Spleen (tissue), 11 donors: Measurements from ENCODE around the gene VDAC2. TPM values are rescaled to one million over a fixed set of nuclear protein-coding genes. Genes with fewer than 3 reads are reported as not detected.
A peak's percentile ranks its signal among the peaks of the same experiment; 100 is the strongest.

Source experiments
- DNase-seq: peaks from one replicate; pipeline ENCODE4 v3.0.0-alpha.2; 2020
- H3K27ac ChIP-seq, 8 donors: fragments of 200-600 bp; sonication (generic) in 7 of 8; 1 replicate in 4 of 8; 2 replicates in 4 of 8; pipeline versions ENCODE4 v1.5.0 to v1.8.0; 2016 to 2021; ENCODE audit warnings: inconsistent platforms in 4 of 8, mild to moderate bottlenecking in 4 of 8, moderate library complexity in 1 of 8
- H3K27me3 ChIP-seq, 7 donors: fragments of 200-600 bp; sonication (generic) in 6 of 7; replicated peaks in 1 of 7; 1 replicate in 4 of 7; 2 replicates in 3 of 7; pipeline versions ENCODE4 v1.5.0 to v1.8.0; 2016 to 2021; ENCODE audit warnings: inconsistent platforms in 3 of 7, mild to moderate bottlenecking in 1 of 7
- H3K36me3 ChIP-seq, 6 donors: fragments of 200-600 bp; sonication (generic) in 5 of 6; 1 replicate in 4 of 6; 2 replicates in 2 of 6; pipeline versions ENCODE4 v1.5.0 to v1.8.0; 2016 to 2021; ENCODE audit warnings: inconsistent platforms in 2 of 6
- H3K4me1 ChIP-seq, 6 donors: fragments of 200-600 bp; sonication (generic) in 5 of 6; 1 replicate in 3 of 6; 2 replicates in 3 of 6; pipeline versions ENCODE4 v1.5.0 to v1.8.0; 2016 to 2021; ENCODE audit warnings: inconsistent platforms in 3 of 6
- H3K4me3 ChIP-seq, 8 donors: fragments of 200-600 bp; sonication (generic) in 7 of 8; 1 replicate in 4 of 8; 2 replicates in 4 of 8; pipeline versions ENCODE4 v1.5.0 to v1.8.0; 2016 to 2021; ENCODE audit warnings: inconsistent platforms in 4 of 8, mild to moderate bottlenecking in 4 of 8, moderate library complexity in 2 of 8
- H3K9me3 ChIP-seq, 8 donors: fragments of 200-600 bp; sonication (generic) in 7 of 8; 1 replicate in 4 of 8; 2 replicates in 4 of 8; pipeline versions ENCODE4 v1.5.0 to v1.8.0; 2016 to 2021; ENCODE audit warnings: inconsistent platforms in 4 of 8
- CTCF ChIP-seq, 11 experiments: fragments of 200-600 bp in 7 of 11; fragments of 450-650 bp in 4 of 11; sonication (generic) in 4 of 11; IDR thresholded peaks in 8 of 11; conservative IDR thresholded peaks in 3 of 11; 1 replicate in 7 of 11; 2 replicates in 4 of 11; pipeline versions ENCODE4 v1.4.0 to v1.8.0; 2016 to 2021; ENCODE audit warnings: antibody characterized with exemption in 11 of 11, inconsistent platforms in 4 of 11, mild to moderate bottlenecking in 1 of 11
- POLR2A ChIP-seq, 3 donors: fragments of 450-650 bp; IDR thresholded peaks; one replicate each; pipeline ENCODE4 v1.5.1; 2017; ENCODE audit warnings: antibody characterized with exemption in 3 of 3, mild to moderate bottlenecking in 1 of 3
- POLR2AphosphoS5 ChIP-seq, 3 donors: sonication (generic); formaldehyde crosslinking; IDR thresholded peaks; one replicate each; pipeline ENCODE4 v1.5.1; 2017; ENCODE audit warnings: antibody characterized with exemption in 3 of 3
- WGBS, 5 donors: extraction: QIAGEN DNeasy Blood & Tissue Kit in 3 of 5; methylation state at CpG; one replicate each; pipeline versions ENCODE4 v1.1.5 to v1.1.7; 2013 to 2018; 5-methylcytosine and 5-hydroxymethylcytosine counted together
- intact Hi-C: fragments of 100-400 bp; cut with DNase I; formaldehyde crosslinking; loops from one replicate; pipeline ENCODE4 v1.15.0; 2023; ENCODE audit warnings: low total_unique reads
- polyA plus RNA-seq, 3 donors: library from polyadenylated mRNA; stranded (reverse); fragments of 200-250 nt; gene quantifications; one replicate each; pipeline ENCODE4 v1.2.1, GENCODE V29; 2013
- total RNA-seq, 7 donors: library from RNA; depleted of rRNA in 3 of 7; stranded (reverse); fragments of >200 nt in 3 of 7; fragmentation: NEBNext Ultra II Directional in 4 of 7; extraction: Animal tissue kit (Norgen Biotek cat#: 25700) in 4 of 7; gene quantifications; one replicate each; pipeline versions ENCODE4 v1.1.0 to v1.2.1, GENCODE V29; 2016 to 2021
- donor health status: healthy with polysubstance abuse.
- donor health status: DM: no; HTN: no; CAD: no; lungs with moderate emphysema.
- donor health status: DM: no; HTN: no; CAD: no.
- donor health status: Bipolar disorder and iron deficiency.
- donor health status: healthy.
- donor health status: DM: no; HTN: no; CAD: no.
- donor health status: DM: yes; HTN: yes; CAD: no.

VDAC2 gene
- total and polyA plus RNA-seq, 10 donors = 62.0 to 108 (median 88.7) TPM

- WGBS, 5 donors = 72 to 82% (median 75%) methylated on average over 4 of the region's 4 CpGs
- Histone ChIP-seq H3K27ac (peak overlapping the region in 2 of 8 donors; percentile 13 to 69), H3K27me3 (no peaks in the 10 kb centered on the region), H3K4me3 (no peak overlapping the region), H3K9me3 (no peaks in the 10 kb centered on the region), H3K4me1 (peaks cover 22 to 76% (median 52%) of the 10 kb centered on the region in 6 donors), H3K36me3 (peaks cover 0 to 96% (median 62%) of the 10 kb centered on the region in 6 donors)
- no peak for DNase-seq
- intact Hi-C loops = no loop called here
- TF ChIP-seq POLR2A (IDR thresholded peaks at IDR 0.05) = no peak
- no peak for TF ChIP-seq POLR2AphosphoS5 (IDR thresholded peaks at IDR 0.05)
- TF ChIP-seq CTCF (IDR thresholded peaks at IDR 0.05 in 8 of 11, conservative IDR thresholded peaks at IDR 0.05 in 3 of 11) = no peak
These were observed 18.2 kb downstream of the VDAC2 start for GRCh38 chr10:75228834-75229233.

GRCh38 chr10:75229971-75230370, 19.4 kb downstream of the VDAC2 start:
- 80 to 94% (median 88%) methylated on average over 3 of the region's 3 CpGs for WGBS, 5 donors
- H3K36me3 ChIP-seq = peaks cover 0 to 84% (median 55%) of the 10 kb centered on the region in 6 donors
- no peak for DNase-seq

GRCh38 chr10:75230600-75231038, 20.0 kb downstream of the VDAC2 start:
- peak overlapping the region in 5 of 8 donors; percentile 37 to 65 (median 61) for H3K27ac ChIP-seq
- intact Hi-C loops = loop anchor here (5.0 to 10.0 kb wide), 3 partner anchors 46 to 986 kb away; partner anchors contain the start of gene SAMD8

More at GRCh38 chr10:75229971-75230370, 19.4 kb downstream of the VDAC2 start:
- H3K4me3 ChIP-seq = no peak overlapping the region
- H3K27me3 ChIP-seq = no peaks in the 10 kb centered on the region
- H3K9me3 ChIP-seq = no peaks in the 10 kb centered on the region
- intact Hi-C loops = loop anchor here (5.0 to 10.0 kb wide), 3 partner anchors 45 to 985 kb away; partner anchors contain the start of gene SAMD8
- no peak for TF ChIP-seq POLR2A (IDR thresholded peaks at IDR 0.05)
- no peak for TF ChIP-seq CTCF (IDR thresholded peaks at IDR 0.05 in 8 of 11, conservative IDR thresholded peaks at IDR 0.05 in 3 of 11)
- TF ChIP-seq POLR2AphosphoS5 (IDR thresholded peaks at IDR 0.05) = no peak
- H3K27ac ChIP-seq = peak overlapping the region in 2 of 8 donors; percentile 57 to 63
- H3K4me1 ChIP-seq = peaks cover 21 to 76% (median 51%) of the 10 kb centered on the region in 6 donors

More at GRCh38 chr10:75230600-75231038, 20.0 kb downstream of the VDAC2 start:
- peaks cover 15 to 75% (median 50%) of the 10 kb centered on the region in 6 donors for H3K4me1 ChIP-seq
- H3K9me3 ChIP-seq = no peaks in the 10 kb centered on the region
- WGBS, 5 donors = 22 to 26% (median 24%) methylated on average over 5 of the region's 5 CpGs
- H3K36me3 ChIP-seq = peaks cover 0 to 78% (median 52%) of the 10 kb centered on the region in 6 donors
- no peak overlapping the region for H3K4me3 ChIP-seq
- no peaks in the 10 kb centered on the region for H3K27me3 ChIP-seq
- peak; percentile 98 for DNase-seq
- TF ChIP-seq POLR2A (IDR thresholded peaks at IDR 0.05) (no peak), POLR2AphosphoS5 (IDR thresholded peaks at IDR 0.05) (peak in 1 of 3 donors; percentile 75), CTCF (IDR thresholded peaks at IDR 0.05 in 8 of 11, conservative IDR thresholded peaks at IDR 0.05 in 3 of 11) (peak; percentile 88 to 97 (median 94))
